A549 treated with CpdA at 1 μM for 4 hours (cell line): ENCODE measurements around the gene EAF1. TPM values are rescaled to one million over a fixed set of nuclear protein-coding genes. Genes with fewer than 3 reads are reported as not detected.

Experiments used
- total RNA-seq: library from RNA; stranded (reverse); fragments of 200-300 nt; extraction: Qiagen RNA extraction; gene quantifications from 5 replicates; pipeline ENCODE4 v1.2.3, GENCODE V29; 2022; ENCODE audit warnings: low read depth

The EAF1 gene
- total RNA-seq, result 13.3 to 18.1 TPM (median 15.1 TPM) in 5 replicates

GRCh38 chr3:15427182-15427880 lies at the start of gene EAF1, which contains the start of gene METTL6:
Gene EAF1, plus strand, starts transcription at chr3:15427598. Its CDS starts 182 bp downstream, at chr3:15427780.
Gene METTL6, minus strand, starts transcription at chr3:15427544. Its CDS starts 1,033 bp downstream, at chr3:15426511.

Other genes starting within 250 kb of the EAF1 start
- gene CAPN7, start 221.4 kb upstream of the EAF1 start, total RNA-seq, result 20.1 to 31.9 TPM (median 23.8 TPM) in 5 replicates
- 20.8 to 22.4 TPM (median 21.3 TPM) in 5 replicates for gene SH3BP5, start 95.0 kb upstream of the EAF1 start, total RNA-seq
- 26.5 to 33.6 TPM (median 27.9 TPM) in 5 replicates for gene METTL6, start 54 bp upstream of the EAF1 start, total RNA-seq
- gene COLQ, start 94.1 kb downstream of the EAF1 start, total RNA-seq, result 0.28 to 0.53 TPM (median 0.36 TPM) in 5 replicates
- 23.6 to 31.5 TPM (median 25.5 TPM) in 5 replicates for gene HACL1, start 174.0 kb downstream of the EAF1 start, total RNA-seq
- gene BTD, start 174.1 kb downstream of the EAF1 start, total RNA-seq, result 15.5 to 21.1 TPM (median 16.8 TPM) in 5 replicates